Ammon's horn (tissue), 1 donor: ENCODE measurements around the gene ZBED4.

Experiments
- DNase-seq: peaks from one replicate; pipeline ENCODE4 v3.0.0-alpha.2; 2016; ENCODE audit warnings: low spot score

The ZBED4 gene

GRCh38 chr22:49855251-49855911, 1.7 kb downstream of the ZBED4 start:
- no peak for DNase-seq

GRCh38 chr22:49856343-49856742, 2.7 kb downstream of the ZBED4 start:
- no peak for DNase-seq

GRCh38 chr22:49856766-49857618, 3.3 kb downstream of the ZBED4 start:
- DNase-seq, result no peak

- no peak for DNase-seq
Measured at GRCh38 chr22:49858827-49859226, 5.2 kb downstream of the ZBED4 start.

GRCh38 chr22:49861642-49862495, 8.2 kb downstream of the ZBED4 start:
- DNase-seq, result no peak

GRCh38 chr22:49862496-49862776, 8.8 kb downstream of the ZBED4 start:
- DNase-seq, result no peak

- no peak for DNase-seq
Measured at GRCh38 chr22:49863931-49864330, 10.3 kb downstream of the ZBED4 start.

- DNase-seq, result no peak
Measured at GRCh38 chr22:49865156-49865555, 11.5 kb downstream of the ZBED4 start.

- DNase-seq, result no peak
Measured at GRCh38 chr22:49866134-49866533, 12.5 kb downstream of the ZBED4 start.

GRCh38 chr22:49866646-49867045, 13.0 kb downstream of the ZBED4 start:
- DNase-seq, result no peak

GRCh38 chr22:49867303-49868265, 13.9 kb downstream of the ZBED4 start:
- DNase-seq, result no peak

GRCh38 chr22:49869086-49869830, 15.6 kb downstream of the ZBED4 start:
- no peak for DNase-seq

GRCh38 chr22:49869845-49870712, 16.4 kb downstream of the ZBED4 start:
- no peak for DNase-seq

GRCh38 chr22:49871482-49871881, 17.8 kb downstream of the ZBED4 start:
- DNase-seq, result no peak

GRCh38 chr22:49872347-49872746, 18.7 kb downstream of the ZBED4 start:
- no peak for DNase-seq

- no peak for DNase-seq
Measured at GRCh38 chr22:49873228-49873940, 19.7 kb downstream of the ZBED4 start.

- DNase-seq, result no peak
Measured at GRCh38 chr22:49877642-49878041, 24.0 kb downstream of the ZBED4 start.

GRCh38 chr22:49878206-49878605, 24.6 kb downstream of the ZBED4 start:
- DNase-seq, result no peak

- no peak for DNase-seq
Measured at GRCh38 chr22:49879871-49880270, 26.2 kb downstream of the ZBED4 start.
